Activated CD8-positive, alpha-beta memory T cell treated with anti-CD3 and anti-CD28 coated beads, Interleukin-2, amount 50 U/mL, for 24 hours (primary cell): ENCODE measurements around the gene ATP1A3.

ENCODE experiments used
- DNase-seq: peaks from one replicate; pipeline ENCODE4 v3.0.0-alpha.2; 2020; ENCODE audit errors: extremely low read depth

ATP1A3 gene

DNA sequence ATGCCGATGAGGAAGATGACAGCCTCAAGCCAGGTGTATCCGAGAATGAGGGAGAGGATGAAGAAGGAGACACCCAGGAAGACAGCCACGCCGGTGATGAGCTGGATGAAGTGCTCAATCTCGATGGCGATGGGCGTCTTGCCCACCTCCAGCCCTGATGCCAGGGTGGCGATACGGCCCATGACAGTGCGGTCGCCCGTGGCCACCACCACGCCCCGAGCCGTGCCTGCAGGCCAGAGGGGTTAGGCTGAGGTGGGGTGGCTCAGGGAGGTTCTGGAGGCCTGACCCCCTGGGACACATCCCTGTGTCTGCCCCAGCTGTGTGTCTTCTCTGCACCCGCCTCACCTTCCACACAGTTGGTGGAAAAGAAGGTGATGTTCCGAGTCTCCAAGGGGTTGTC is 9.1 kb downstream of the ATP1A3 start:
- no peak for DNase-seq

- DNase-seq = no peak
These were observed 12.3 kb downstream of the ATP1A3 start for GRCh38 chr19:41981724-41982123.

DNA sequence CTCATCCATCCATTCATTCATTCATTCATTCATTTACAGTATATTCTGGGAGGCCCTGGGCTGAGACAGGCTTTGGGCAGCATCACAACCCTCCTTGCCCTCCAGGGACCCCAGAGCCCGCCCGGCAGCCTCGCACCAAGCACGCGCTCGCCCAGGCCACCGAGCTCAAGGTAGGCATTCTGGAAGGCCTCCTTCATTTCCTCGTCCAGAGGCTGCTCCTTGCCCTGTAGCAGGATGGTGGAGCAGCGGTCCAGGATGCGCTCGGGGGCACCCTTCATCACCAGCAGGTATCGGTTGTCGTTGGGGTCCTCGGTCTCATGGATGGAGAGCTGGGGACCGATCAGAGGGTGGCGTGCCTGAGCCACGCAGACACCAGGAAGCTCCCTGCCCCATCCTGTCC is 15.6 kb downstream of the ATP1A3 start:
- DNase-seq = no peak

DNA sequence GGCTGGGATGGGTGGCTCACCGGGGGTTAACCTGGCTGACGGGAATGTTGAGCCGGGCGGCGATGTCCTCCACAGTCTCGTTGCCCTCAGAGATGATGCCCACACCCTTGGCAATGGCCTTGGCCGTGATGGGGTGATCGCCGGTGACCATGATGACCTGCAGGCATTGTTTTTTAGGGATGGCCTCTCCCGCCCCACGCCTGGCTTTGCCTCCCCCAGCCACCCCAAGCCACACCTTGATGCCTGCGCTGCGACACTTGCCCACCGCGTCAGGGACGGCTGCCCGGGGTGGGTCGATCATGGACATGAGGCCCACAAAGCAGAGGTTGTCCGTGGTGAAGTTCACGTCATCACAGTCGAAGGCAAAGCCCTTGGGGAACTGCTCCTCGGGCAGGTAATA is 16.1 kb downstream of the ATP1A3 start:
- DNase-seq = no peak

DNA sequence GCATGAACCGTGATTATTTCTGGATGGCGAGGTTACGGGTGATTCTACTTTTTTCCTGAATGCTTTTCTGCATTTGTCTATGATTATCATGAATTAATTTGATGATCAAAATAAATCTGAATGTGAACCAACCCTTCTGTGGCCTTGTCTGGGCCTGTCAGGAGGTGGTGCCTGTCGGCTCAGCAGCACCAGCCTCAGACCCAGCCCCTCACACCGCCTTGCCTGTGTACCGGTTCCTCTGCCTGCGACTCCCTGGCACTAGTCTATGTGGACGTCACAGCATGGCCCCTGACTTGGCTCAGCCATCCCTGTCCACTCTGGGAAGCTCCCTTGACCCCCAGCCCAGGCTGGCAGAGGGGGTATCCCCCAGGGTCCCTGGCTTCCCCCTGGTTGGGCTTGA is 19.4 kb downstream of the ATP1A3 start:
- DNase-seq = no peak

- DNase-seq = no peak
These were observed 22.7 kb downstream of the ATP1A3 start for GRCh38 chr19:41971363-41971762.

GRCh38 chr19:41969772-41970458 is 24.1 kb downstream of the ATP1A3 start:
- DNase-seq = no peak

- no peak for DNase-seq
These were observed 25.1 kb downstream of the ATP1A3 start for GRCh38 chr19:41968751-41969595.

GRCh38 chr19:41967054-41967783 is 26.8 kb downstream of the ATP1A3 start:
- DNase-seq = no peak

GRCh38 chr19:41965106-41965505 is 28.9 kb downstream of the ATP1A3 start:
- no peak for DNase-seq

DNA sequence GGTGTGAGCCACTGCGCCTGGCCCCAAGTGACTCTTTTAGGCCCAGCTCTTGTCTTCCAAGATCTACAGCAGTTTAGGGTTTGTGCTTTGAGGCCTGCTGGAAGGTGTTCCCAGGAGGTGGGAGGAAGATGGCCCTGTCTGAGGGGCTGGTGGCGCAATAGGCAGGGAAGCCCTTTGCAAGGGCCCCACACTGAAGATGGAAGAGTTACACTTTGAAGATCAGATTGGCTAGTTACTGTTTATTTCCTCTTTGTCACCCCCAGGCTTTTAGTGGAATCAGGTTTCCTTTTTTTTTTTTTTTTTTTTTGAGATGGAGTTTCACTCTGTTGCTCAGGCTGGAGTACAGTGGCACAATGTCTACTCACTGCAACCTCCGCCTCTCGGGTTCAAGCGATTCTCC is 33.1 kb downstream of the ATP1A3 start:
- no peak for DNase-seq

DNA sequence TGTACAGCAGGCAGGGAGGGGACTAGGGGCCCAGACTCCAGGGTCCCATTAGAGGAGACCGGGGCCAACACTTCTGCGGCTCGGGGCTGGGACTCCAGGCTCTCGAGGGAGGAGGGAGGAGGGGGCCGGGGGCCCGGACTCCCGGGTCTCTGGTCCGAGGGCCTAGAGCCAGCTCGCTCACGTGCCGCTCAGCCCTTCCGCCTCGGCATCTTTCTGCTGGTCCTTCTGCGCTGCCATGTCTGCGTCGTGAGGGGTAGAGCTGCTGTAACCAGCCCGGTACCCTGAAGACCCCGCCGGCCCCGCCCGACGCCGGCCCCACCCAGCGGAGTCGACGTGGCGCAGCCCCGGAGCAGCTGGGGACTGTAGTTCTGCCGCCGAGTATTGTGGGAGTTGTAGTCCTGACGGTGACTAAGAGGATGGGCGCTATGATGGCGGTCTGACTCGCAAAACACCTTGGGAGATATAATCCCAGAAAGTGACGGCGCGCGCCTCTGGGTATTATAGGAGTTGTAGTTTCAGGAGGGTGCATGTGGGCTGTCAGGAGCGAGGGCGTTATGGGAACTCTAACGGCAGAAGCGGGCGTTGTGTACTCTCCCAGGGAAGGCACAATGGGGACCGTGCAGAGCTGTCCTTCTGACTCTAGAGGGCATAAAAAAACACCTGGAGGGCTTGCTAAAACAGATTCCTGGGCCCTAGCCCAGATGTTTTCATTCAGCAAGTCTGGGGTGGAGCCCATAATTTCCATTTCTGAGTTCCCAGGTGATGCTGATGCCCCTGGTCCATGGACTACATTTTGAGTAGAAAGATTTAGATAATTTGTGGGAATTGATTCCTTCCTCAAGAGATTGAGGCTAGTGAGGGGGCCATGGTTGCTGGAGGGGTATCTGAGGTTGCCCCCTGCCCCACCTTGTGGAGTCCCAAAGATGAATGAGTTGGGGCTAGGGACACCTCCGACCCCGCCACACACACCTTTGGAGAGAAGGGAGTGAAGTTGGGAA is 34.7 kb downstream of the ATP1A3 start, which contains the start of gene RABAC1:
RABAC1 (minus strand) TSS at position 266 of the 998 bp plus-strand sequence; CDS start at position 237, 29 bp downstream.
- peak; percentile 66 for DNase-seq

DNA sequence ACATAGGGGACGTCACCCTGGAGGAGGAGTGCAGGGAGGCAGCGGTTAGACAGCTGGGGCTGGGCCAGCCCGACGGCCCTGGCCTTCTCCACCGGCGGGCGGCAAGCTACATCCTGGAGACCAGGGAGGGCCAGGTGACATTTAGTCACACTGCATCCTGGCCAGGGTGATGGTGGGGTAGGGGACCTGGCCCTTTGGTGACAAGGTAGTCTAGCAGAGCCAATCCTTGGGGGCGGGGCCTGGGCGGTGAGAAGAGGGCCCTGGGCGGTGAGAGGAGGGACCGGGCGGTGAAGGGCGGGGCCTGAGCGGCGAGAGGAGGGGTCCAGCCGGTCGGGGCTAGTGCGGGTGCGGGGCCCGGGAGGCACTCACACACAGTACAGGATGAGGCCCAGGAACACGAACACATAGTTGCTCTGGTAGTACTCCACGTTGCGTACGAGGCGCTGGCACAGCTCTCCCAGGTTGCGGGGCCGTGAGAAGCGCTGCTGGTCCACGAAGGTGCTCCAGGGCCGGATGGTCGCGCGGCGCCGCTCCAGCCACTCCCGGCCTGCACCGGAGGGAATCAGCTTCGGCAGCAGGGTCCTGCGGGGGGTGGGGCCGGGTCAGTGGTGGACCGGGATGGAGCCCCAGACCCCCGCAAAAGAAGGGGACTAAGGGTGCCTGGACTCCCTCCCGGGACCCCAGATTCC is 35.5 kb downstream of the ATP1A3 start:
- peak; percentile 49 for DNase-seq

DNA sequence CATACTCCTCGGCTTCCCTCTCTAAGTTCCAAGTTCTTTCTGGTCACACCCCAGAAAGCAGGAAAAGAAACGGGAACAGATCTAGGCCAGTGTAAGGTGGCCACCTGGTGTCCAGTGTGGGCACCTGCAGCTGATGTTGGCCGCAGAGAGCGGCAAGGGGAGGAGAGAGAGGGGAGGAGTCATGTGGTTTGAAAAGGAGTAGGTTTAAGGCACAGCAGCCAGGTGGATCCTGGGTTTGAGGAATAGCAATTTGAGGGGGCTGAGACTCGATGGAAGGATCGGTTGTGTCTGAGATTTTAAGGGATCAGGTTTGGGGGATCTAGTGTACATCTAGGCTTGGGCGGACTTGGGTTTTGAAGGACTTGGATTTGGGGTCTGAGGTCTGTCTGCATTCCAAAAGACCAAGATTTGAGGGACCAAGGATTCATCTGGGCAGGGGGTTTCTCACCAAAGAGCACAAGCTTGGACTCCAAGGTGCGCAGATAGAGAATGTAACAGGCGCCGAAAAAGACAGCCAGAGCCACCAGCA is 36.1 kb downstream of the ATP1A3 start:
- no peak for DNase-seq

- DNase-seq = no peak
These were observed 36.7 kb downstream of the ATP1A3 start for GRCh38 chr19:41957161-41957837.

- no peak for DNase-seq
These were observed 37.4 kb downstream of the ATP1A3 start for GRCh38 chr19:41956621-41957020.

GRCh38 chr19:41955521-41955920 is 38.5 kb downstream of the ATP1A3 start:
- DNase-seq = no peak

DNA sequence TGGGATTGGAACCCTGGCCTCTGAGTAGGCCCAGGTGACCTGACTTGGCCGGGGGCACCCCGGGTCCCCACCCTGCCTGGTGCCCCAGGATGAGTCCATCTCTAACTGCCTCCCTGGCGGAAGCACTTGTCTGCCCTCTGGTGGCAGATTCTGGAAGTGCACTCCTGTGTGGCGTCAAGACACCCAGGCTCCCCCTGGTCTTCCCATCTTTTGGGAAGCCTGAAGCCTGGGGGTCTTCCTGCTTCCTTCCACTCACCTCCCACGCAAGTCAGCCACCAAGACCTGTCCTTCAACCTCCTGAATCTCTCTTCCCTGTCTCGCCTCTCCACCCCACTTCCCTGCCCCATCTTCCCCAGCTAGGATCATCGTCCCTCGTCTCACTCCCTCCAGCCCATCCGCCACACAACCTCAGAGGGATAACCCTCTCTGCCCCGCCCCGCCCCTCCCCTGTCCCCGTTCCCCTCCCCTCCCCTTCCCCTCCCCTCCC is 42.3 kb downstream of the ATP1A3 start:
- peak; percentile 76 for DNase-seq

DNA sequence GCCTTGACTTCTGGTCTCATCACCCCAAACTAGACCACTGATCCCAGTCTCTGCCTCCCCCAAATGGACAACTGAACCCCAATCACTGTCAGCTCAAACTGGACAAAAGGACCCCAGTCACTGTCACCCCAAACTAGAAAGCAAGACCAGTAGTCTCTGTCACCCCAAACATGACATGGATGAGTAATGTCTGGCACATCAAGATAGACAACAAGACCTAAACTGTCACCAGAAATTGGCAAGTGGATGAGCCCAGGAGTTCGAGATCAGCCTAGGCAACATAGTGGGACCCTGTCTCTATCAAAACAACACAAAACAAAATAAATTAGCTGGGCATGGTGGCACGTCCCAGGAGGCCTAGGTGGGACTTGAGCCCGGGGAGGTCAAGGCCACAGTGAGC is 46.9 kb downstream of the ATP1A3 start:
- no peak for DNase-seq
